Nephron (organoid): ENCODE data around the gene AHCYL2.

Experiments used
- H3K27ac Mint-ChIP-seq, 3 experiments: 2 replicates each; pipeline ENCODE4 v1.8.0; 2020; ENCODE audit warnings: mixed read lengths in 3 of 3, mild to moderate bottlenecking in 2 of 3, moderate library complexity in 1 of 3
- H3K27me3 Mint-ChIP-seq: 2 replicates; pipeline ENCODE4 v1.8.0; 2021; ENCODE audit warnings: low read depth, mild to moderate bottlenecking, moderate library complexity, mixed read lengths
- H3K36me3 Mint-ChIP-seq: 2 replicates; pipeline ENCODE4 v1.8.0; 2020; ENCODE audit warnings: low read depth, mixed read lengths
- H3K4me1 Mint-ChIP-seq: 2 replicates; pipeline ENCODE4 v1.8.0; 2020; ENCODE audit warnings: mixed read lengths
- H3K4me3 Mint-ChIP-seq, 3 experiments: 2 replicates each; pipeline ENCODE4 v1.8.0; 2020; ENCODE audit warnings: mild to moderate bottlenecking in 3 of 3, mixed read lengths in 3 of 3, moderate library complexity in 2 of 3
- H3K9me3 Mint-ChIP-seq: 2 replicates; pipeline ENCODE4 v1.8.0; 2020; ENCODE audit warnings: mixed read lengths
- CTCF ChIP-seq, 3 experiments: fragments of 200-600 bp; sonication (generic); IDR thresholded peaks; one replicate each; pipeline ENCODE4 v1.5.0; 2021; ENCODE audit warnings: antibody characterized with exemption in 3 of 3; ENCODE audit not compliant: unreplicated experiment in 3 of 3

AHCYL2 gene

GRCh38 chr7:129188372-129188891 is 36.4 kb upstream of the AHCYL2 start, which contains the start of gene SMO:
Gene SMO, plus strand, starts transcription at chr7:129188633. Its CDS starts 519 bp downstream, at chr7:129189152.
- Mint-ChIP-seq H3K27ac (peak within 1 kb of the TSS; percentile 84 to 94 (median 93)), H3K36me3 (peaks cover 22% of the 10 kb centered on the region), H3K27me3 (no peaks in the 10 kb centered on the region), H3K9me3 (no peaks in the 10 kb centered on the region), H3K4me3 (peak within 1 kb of the TSS; percentile 94 to 100 (median 99)), H3K4me1 (peaks cover 51% of the 10 kb centered on the region)
- TF ChIP-seq CTCF (IDR thresholded peaks at IDR 0.05; ENCODE audit: unreplicated experiment in 3 of 3) = no peak

GRCh38 chr7:129188892-129189660 is 35.8 kb upstream of the AHCYL2 start:
- TF ChIP-seq CTCF (IDR thresholded peaks at IDR 0.05; ENCODE audit: unreplicated experiment in 3 of 3) = no peak
- H3K27ac Mint-ChIP-seq = peak overlapping the region; percentile 81 to 94 (median 93)
- no peaks in the 10 kb centered on the region for H3K9me3 Mint-ChIP-seq
- H3K27me3 Mint-ChIP-seq = no peaks in the 10 kb centered on the region
- H3K4me3 Mint-ChIP-seq = peak overlapping the region; percentile 94 to 100 (median 99)
- peaks cover 51% of the 10 kb centered on the region for H3K4me1 Mint-ChIP-seq
- peaks cover 22% of the 10 kb centered on the region for H3K36me3 Mint-ChIP-seq

- H3K9me3 Mint-ChIP-seq = no peaks in the 10 kb centered on the region
Observed at GRCh38 chr7:129189661-129190310, 35.0 kb upstream of the AHCYL2 start.

GRCh38 chr7:129191272-129191671 is 33.6 kb upstream of the AHCYL2 start:
- H3K4me3 Mint-ChIP-seq = peak overlapping the region; percentile 64 to 79 (median 74)
- no peak for TF ChIP-seq CTCF (IDR thresholded peaks at IDR 0.05; ENCODE audit: unreplicated experiment in 3 of 3)
- H3K36me3 Mint-ChIP-seq = peaks cover 37% of the 10 kb centered on the region
- no peaks in the 10 kb centered on the region for H3K27me3 Mint-ChIP-seq
- H3K9me3 Mint-ChIP-seq = no peaks in the 10 kb centered on the region
- peak overlapping the region; percentile 1 to 65 (median 9) for H3K27ac Mint-ChIP-seq
- H3K4me1 Mint-ChIP-seq = peaks cover 42% of the 10 kb centered on the region

More at GRCh38 chr7:129189661-129190310, 35.0 kb upstream of the AHCYL2 start:
- Mint-ChIP-seq H3K4me3 (peak overlapping the region; percentile 94 to 100 (median 99)), H3K36me3 (peaks cover 27% of the 10 kb centered on the region), H3K27ac (peak overlapping the region; percentile 81 to 94 (median 93)), H3K4me1 (peaks cover 51% of the 10 kb centered on the region), H3K27me3 (no peaks in the 10 kb centered on the region)
- TF ChIP-seq CTCF (IDR thresholded peaks at IDR 0.05; ENCODE audit: unreplicated experiment in 3 of 3) = no peak

GRCh38 chr7:129193892-129194291 is 30.9 kb upstream of the AHCYL2 start:
- Mint-ChIP-seq H3K9me3 (no peaks in the 10 kb centered on the region), H3K27me3 (no peaks in the 10 kb centered on the region), H3K4me3 (no peak overlapping the region), H3K27ac (no peak overlapping the region), H3K4me1 (peaks cover 30% of the 10 kb centered on the region), H3K36me3 (peaks cover 50% of the 10 kb centered on the region)
- TF ChIP-seq CTCF (IDR thresholded peaks at IDR 0.05; ENCODE audit: unreplicated experiment in 3 of 3) = no peak
